T-helper 9 cell (primary cell): ENCODE data around the gene PCDHGC4.

ENCODE experiments used
- DNase-seq: peaks from one replicate; pipeline ENCODE4 v3.0.0-alpha.2; 2020

Gene PCDHGC4

GRCh38 chr5:141512911-141513626 is 28.2 kb downstream of the PCDHGC4 start:
- peak; percentile 8 for DNase-seq

GRCh38 chr5:141513627-141514329 is 28.9 kb downstream of the PCDHGC4 start:
- peak; percentile 11 for DNase-seq

- DNase-seq: no peak
Observed at GRCh38 chr5:141514330-141515133, 29.7 kb downstream of the PCDHGC4 start.

DNA sequence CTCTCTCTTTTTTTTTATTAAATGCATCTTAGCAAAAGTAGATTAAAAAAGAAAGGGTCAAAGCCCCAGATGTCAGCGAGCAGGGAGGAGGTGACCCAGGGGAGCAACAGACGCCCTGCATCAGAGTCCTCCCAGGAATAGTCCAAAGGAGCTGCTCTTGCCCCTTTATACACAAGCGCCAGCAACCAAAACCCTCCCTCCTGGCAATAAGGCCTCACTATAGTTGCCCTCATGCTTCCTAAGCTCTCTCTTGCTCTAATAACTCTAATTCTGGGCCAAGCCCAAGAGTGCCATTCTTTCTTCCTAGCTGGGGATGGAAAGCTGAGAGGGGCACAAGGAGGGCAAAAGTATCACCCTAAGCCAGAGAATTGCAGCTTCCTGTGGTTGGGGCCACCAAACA is 30.3 kb downstream of the PCDHGC4 start:
- no peak for DNase-seq

GRCh38 chr5:141515946-141516671 is 31.3 kb downstream of the PCDHGC4 start:
- DNase-seq: no peak

DNA sequence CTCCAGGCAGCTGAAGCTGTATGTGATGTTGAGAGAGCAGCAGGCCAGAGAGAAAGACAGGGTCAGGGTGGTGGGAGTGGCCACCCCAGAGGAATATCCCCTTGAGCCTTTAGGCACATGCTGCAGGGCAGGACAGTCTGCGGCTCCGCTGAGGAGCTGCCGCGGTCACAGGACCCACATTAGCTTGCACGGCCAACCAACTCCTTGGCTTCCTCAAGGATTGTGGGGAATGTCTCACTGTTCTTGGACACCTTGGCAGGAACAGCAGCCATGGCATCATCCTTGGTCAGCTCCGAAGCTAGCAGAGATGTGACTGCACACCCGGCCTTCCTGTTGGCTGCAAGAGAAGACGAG is 31.8 kb downstream of the PCDHGC4 start:
- no peak for DNase-seq

- no peak for DNase-seq
Observed at GRCh38 chr5:141517312-141517711, 32.5 kb downstream of the PCDHGC4 start.

DNA sequence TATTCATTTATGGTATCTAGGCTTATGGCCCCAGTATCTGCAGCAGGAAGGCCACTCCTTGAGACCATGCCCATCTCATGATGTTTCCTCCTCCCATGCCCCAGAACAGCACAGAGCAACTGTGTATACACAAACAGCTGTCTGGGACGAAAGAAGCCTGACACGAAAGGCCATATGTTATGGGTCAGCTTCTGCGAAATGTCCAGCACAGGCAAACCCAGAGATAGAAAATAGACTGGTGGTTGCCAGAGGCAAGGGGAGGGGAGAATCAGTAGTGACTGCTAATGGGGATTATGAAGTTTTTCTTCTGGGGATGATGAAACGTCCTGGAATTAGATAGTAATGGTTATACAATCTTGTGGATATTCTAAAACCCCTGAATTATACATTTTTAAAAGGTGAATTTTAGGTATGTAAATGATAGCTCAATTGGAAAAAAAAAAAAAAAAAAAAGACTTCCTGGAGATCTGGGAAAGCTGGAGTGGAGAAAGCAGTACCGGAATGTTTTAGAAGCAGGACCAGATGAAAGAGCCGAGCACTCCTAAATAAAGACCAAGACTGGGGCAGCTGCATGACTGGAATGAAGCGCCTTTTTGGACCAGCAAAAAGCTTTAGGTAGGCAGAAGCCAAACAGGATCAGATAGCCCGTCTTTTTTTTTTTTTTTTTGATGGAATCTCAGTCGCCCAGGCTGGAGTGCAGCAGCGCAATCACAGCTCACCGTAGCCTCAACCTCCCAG is 33.2 kb downstream of the PCDHGC4 start:
- DNase-seq: no peak

- DNase-seq: no peak
Observed at GRCh38 chr5:141518618-141519015, 33.8 kb downstream of the PCDHGC4 start.

- DNase-seq: no peak
Observed at GRCh38 chr5:141519605-141520565, 35.1 kb downstream of the PCDHGC4 start.

DNA sequence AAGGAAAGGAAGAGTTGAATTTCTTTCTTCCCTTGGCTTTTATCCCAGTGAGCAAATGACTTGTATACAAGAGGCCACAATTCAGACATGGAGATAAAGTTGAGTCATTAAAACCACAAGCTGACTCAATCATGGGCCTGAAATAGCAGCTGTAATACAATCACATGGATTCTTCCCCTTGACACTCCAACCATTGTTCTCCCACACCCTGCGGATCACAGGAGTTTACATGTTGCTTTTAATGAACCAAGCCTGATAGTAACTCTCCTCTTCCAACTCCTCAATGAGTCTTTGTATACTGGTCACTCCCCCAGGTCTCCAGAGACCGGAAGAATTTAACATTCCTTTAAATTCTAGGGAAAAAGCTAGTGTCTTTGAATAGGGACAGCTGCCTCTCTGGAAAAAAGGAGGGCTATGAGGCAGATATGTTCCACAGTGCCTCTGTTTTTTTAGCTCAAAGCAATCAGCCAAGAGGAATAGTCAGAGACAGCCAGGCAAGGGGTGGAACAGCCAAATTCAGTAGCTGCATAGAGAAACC is 36.5 kb downstream of the PCDHGC4 start:
- DNase-seq: no peak

- DNase-seq: no peak
Observed at GRCh38 chr5:141522301-141522700, 37.5 kb downstream of the PCDHGC4 start.

DNA sequence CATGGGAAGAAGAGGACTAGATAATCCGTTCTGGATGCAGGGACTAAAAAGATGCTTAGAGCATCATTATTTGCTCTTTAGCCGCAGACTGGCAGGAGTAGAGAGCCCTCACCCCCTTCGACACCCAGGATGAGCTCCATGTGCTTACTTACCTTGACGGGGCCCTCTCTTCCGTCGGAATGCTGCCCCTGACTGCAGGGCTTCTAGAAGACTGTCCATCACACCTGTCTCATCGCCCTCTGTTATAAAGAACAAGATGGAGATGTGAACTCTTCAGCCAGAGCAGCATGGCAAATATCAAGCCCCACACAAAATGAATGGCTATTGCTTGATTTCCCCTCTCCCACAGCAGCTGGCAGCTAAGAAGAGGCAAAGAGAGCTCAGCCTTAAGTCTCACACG is 39.2 kb downstream of the PCDHGC4 start:
- DNase-seq: no peak

DNA sequence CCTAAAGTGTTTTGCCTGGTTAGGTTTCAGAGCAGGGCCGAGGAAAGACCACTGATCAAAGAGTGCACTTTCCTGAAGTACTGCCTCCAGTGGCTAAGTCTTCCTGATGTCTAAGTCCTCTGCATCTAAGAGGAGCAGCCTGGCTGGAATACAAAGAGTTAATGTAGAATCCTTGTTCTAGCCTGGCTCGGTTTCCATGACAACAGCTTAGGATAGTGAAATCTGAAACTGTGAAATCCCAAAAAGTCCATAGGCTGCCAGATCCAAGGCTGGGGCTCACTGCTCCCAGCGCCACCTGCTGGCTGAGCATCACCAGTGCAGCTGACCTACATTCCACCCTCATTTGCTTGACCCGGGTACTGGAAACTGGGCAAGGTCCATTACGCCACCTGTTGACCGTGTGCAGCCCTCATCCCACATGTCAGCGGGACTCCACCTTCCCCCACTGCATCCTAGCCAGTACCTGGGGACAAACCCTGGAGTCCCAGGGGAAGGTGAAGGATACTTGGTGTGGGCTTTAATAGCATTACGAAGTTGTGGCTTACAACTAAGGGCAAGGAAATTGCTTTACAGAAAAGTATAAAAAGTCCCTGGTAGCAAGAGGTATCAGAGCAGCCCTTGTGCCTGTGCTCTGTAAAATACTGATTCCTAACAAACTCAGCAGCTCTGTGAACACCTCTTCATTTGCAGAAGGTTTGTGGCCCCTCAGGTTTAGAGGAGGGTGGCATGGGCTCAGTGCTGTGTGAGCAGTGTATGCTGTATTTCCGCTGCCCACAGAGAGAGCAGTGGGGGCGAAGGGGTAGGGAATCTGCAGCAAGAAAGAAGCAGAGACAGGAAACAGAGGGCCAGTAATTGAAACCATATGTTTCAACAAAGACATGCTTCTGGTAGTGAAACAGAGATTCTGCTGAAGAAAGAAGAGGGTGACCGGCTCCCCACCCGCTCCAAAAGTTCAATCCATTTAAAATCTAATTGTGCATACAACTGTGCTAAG is 40.1 kb downstream of the PCDHGC4 start:
- peak; percentile 48 for DNase-seq

GRCh38 chr5:141525653-141526052 is 40.8 kb downstream of the PCDHGC4 start:
- no peak for DNase-seq

DNA sequence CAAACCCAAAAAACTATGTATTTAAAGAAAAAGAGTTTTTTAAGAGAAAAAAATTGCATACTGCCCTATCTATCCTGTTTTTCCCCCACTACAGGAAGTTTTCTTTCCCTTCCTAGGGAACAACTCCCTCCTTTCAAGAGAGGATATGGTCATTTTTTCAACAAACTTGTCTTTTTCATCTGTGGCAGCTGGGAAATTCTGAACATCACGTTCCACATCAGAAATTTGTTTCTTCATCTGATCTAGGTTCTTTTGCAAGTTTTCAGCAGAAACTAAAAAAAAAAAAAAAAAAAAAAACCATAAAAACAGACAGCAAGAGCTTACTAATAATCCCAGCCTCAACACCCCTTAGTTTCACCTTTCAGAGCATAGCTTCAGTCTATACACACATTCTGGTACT is 42.6 kb downstream of the PCDHGC4 start:
- no peak for DNase-seq

- DNase-seq: no peak
Observed at GRCh38 chr5:141528291-141528984, 43.6 kb downstream of the PCDHGC4 start.

DNA sequence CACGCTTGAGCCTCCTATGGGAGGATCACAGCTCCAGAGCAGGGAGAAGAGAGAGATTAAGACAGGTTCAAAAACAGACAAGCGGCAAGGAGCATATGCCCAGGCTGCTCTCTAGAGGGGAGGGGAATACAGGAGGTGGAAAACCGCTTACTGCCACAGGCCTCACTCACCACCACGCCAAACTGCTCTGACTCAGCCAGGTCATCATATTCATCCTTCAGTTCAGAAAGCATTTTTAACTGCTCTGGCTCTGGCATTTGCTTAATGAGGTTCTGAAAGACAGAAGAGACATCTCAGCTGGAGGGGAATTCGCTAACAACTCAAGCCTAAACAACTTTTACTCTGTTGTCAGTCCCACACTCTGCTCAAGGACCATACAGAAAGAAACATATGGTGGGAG is 44.2 kb downstream of the PCDHGC4 start:
- no peak for DNase-seq

GRCh38 chr5:141529873-141530272 is 45.0 kb downstream of the PCDHGC4 start:
- no peak for DNase-seq
